Liver (tissue), 9 donors: ENCODE results near the gene CRTC2. TPM values are rescaled to one million over a fixed set of nuclear protein-coding genes. Genes with fewer than 3 reads are reported as not detected.
A peak's percentile ranks its signal among the peaks of the same experiment; 100 is the strongest.

Source experiments
- DNase-seq: peaks from one replicate; pipeline ENCODE4 v3.0.0-alpha.2; 2017; ENCODE audit warnings: low spot score
- H3K27ac ChIP-seq, 2 donors: one replicate each; pipeline ENCODE4 v1.7.0; 2013; ENCODE audit warnings: inconsistent platforms in 2 of 2, low read length in 2 of 2, control low read depth in 1 of 2, low read depth in 1 of 2, mild to moderate bottlenecking in 1 of 2
- H3K27me3 ChIP-seq, 4 donors: one replicate each; pipeline versions ENCODE4 v1.6.1 to v1.7.0; 2013; ENCODE audit warnings: low read length in 3 of 4, inconsistent platforms in 1 of 4, mild to moderate bottlenecking in 1 of 4, moderate library complexity in 1 of 4; ENCODE audit not compliant: control insufficient read depth in 4 of 4, insufficient read depth in 4 of 4
- H3K36me3 ChIP-seq, 4 donors: one replicate each; pipeline versions ENCODE4 v1.6.1 to v1.7.0; 2013; ENCODE audit warnings: low read length in 3 of 4, mild to moderate bottlenecking in 3 of 4, low read depth in 1 of 4, moderate library complexity in 1 of 4; ENCODE audit not compliant: control insufficient read depth in 4 of 4, insufficient read depth in 3 of 4
- H3K4me1 ChIP-seq, 4 donors: one replicate each; pipeline versions ENCODE4 v1.6.1 to v1.7.0; 2013; ENCODE audit warnings: low read length in 3 of 4, mild to moderate bottlenecking in 3 of 4, moderate library complexity in 1 of 4; ENCODE audit not compliant: control insufficient read depth in 4 of 4, insufficient read depth in 4 of 4
- H3K4me3 ChIP-seq, 3 donors: one replicate each; pipeline versions ENCODE4 v1.6.1 to v1.7.0; 2013; ENCODE audit warnings: low read length in 3 of 3, control low read depth in 1 of 3, low read depth in 1 of 3, mild to moderate bottlenecking in 1 of 3
- H3K9ac ChIP-seq, 2 donors: one replicate each; pipeline ENCODE4 v1.7.0; 2013; ENCODE audit warnings: low read length in 2 of 2, mild to moderate bottlenecking in 2 of 2, moderate library complexity in 2 of 2, control low read depth in 1 of 2, low read depth in 1 of 2
- H3K9me3 ChIP-seq, 4 donors: one replicate each; pipeline versions ENCODE4 v1.6.1 to v1.7.0; 2013; ENCODE audit warnings: low read length in 3 of 4; ENCODE audit not compliant: control insufficient read depth in 4 of 4
- ATF3 ChIP-seq: IDR thresholded peaks from 2 replicates; pipeline ENCODE4 v1.6.1; 2016; ENCODE audit warnings: antibody characterized with exemption
- EGR1 ChIP-seq, 2 donors: IDR thresholded peaks; 2 replicates each; pipeline ENCODE4 v1.6.1; 2016 to 2018; ENCODE audit warnings: antibody characterized with exemption in 2 of 2, low read depth in 2 of 2
- FOXA1 ChIP-seq: IDR thresholded peaks from 2 replicates; pipeline ENCODE4 v1.6.1; 2016; ENCODE audit warnings: antibody characterized with exemption
- FOXA2 ChIP-seq: IDR thresholded peaks from 2 replicates; pipeline ENCODE4 v1.6.1; 2016; ENCODE audit warnings: antibody characterized with exemption
- GABPA ChIP-seq, 2 donors: IDR thresholded peaks in 1 of 2; conservative IDR thresholded peaks in 1 of 2; 2 replicates each; pipeline ENCODE4 v1.6.1; 2016; ENCODE audit warnings: antibody characterized with exemption in 2 of 2, mild to moderate bottlenecking in 1 of 2, moderate library complexity in 1 of 2
- HNF4A ChIP-seq, 2 donors: conservative IDR thresholded peaks; 2 replicates each; pipeline ENCODE4 v1.6.1; 2016; ENCODE audit warnings: antibody characterized with exemption in 2 of 2, mild to moderate bottlenecking in 2 of 2
- HNF4G ChIP-seq: IDR thresholded peaks from 2 replicates; pipeline ENCODE4 v1.6.1; 2016; ENCODE audit warnings: antibody characterized with exemption
- JUND ChIP-seq, 2 donors: IDR thresholded peaks; 2 replicates each; pipeline ENCODE4 v1.6.1; 2016; ENCODE audit warnings: antibody characterized with exemption in 2 of 2
- NR2F2 ChIP-seq: IDR thresholded peaks from 2 replicates; pipeline ENCODE4 v1.6.1; 2016; ENCODE audit warnings: antibody characterized with exemption
- RAD21 ChIP-seq, 2 donors: IDR thresholded peaks; 2 replicates each; pipeline ENCODE4 v1.6.1; 2016; ENCODE audit warnings: antibody characterized with exemption in 2 of 2, mild to moderate bottlenecking in 2 of 2
- RXRA ChIP-seq, 2 donors: IDR thresholded peaks; 2 replicates each; pipeline ENCODE4 v1.6.1; 2017 to 2018; ENCODE audit warnings: antibody characterized with exemption in 2 of 2, mild to moderate bottlenecking in 1 of 2
- SP1 ChIP-seq: IDR thresholded peaks from 2 replicates; pipeline ENCODE4 v1.6.1; 2018; ENCODE audit warnings: antibody characterized with exemption, mild to moderate bottlenecking
- TAF1 ChIP-seq: conservative IDR thresholded peaks from 2 replicates; pipeline ENCODE4 v1.6.1; 2016; ENCODE audit warnings: antibody characterized with exemption, mild to moderate bottlenecking
- YY1 ChIP-seq: IDR thresholded peaks from 2 replicates; pipeline ENCODE4 v1.6.1; 2016; ENCODE audit warnings: antibody characterized with exemption, mild to moderate bottlenecking
- WGBS: extraction: QIAGEN DNeasy Blood & Tissue Kit; methylation state at CpG from one replicate; pipeline ENCODE4 v1.1.7; 2013; 5-methylcytosine and 5-hydroxymethylcytosine counted together
- polyA plus RNA-seq, 2 donors: library from polyadenylated mRNA; stranded (reverse) in 1 of 2; unstranded in 1 of 2; fragments of 200-250 nt in 1 of 2; fragments of >200 nt in 1 of 2; fragmentation: Nextera tagmentation in 1 of 2; extraction: Ambion mirVana in 1 of 2; gene quantifications; one replicate each; pipeline versions ENCODE4 v1.2.1 to v1.2.3, GENCODE V29; 2013 to 2015
- total RNA-seq, 2 donors: library from RNA; depleted of rRNA; stranded (reverse); fragments of >200 nt; gene quantifications; one replicate each; pipeline ENCODE4 v1.2.3, GENCODE V29; 2014
- TF ChIP-seq, protein P1 (sequence below): fragments of 150-350 bp; IDR thresholded peaks from 2 replicates; pipeline ENCODE4 v1.5.1; 2017; ENCODE audit warnings: improper control_type of control experiment, low read depth, low read length; ENCODE audit not compliant: missing input control
- TF ChIP-seq, protein P2 (sequence below): IDR thresholded peaks from 2 replicates; pipeline ENCODE4 v1.6.1; 2016; ENCODE audit warnings: antibody characterized with exemption
- TF ChIP-seq, protein P3 (sequence below): IDR thresholded peaks from 2 replicates; pipeline ENCODE4 v1.6.1; 2016; ENCODE audit warnings: antibody characterized with exemption
- TF ChIP-seq, protein P4 (sequence below): IDR thresholded peaks from 2 replicates; pipeline ENCODE4 v1.6.1; 2016; ENCODE audit warnings: antibody characterized with exemption, mild to moderate bottlenecking
- donor health status: healthy.
- donor health status: healthy.
- donor health status: healthy.
- donor health status: healthy.
- donor health status: healthy.

CRTC2 gene
- total and polyA plus RNA-seq, 4 donors: 4.9 to 14.9 (median 8.2) TPM

DNA sequence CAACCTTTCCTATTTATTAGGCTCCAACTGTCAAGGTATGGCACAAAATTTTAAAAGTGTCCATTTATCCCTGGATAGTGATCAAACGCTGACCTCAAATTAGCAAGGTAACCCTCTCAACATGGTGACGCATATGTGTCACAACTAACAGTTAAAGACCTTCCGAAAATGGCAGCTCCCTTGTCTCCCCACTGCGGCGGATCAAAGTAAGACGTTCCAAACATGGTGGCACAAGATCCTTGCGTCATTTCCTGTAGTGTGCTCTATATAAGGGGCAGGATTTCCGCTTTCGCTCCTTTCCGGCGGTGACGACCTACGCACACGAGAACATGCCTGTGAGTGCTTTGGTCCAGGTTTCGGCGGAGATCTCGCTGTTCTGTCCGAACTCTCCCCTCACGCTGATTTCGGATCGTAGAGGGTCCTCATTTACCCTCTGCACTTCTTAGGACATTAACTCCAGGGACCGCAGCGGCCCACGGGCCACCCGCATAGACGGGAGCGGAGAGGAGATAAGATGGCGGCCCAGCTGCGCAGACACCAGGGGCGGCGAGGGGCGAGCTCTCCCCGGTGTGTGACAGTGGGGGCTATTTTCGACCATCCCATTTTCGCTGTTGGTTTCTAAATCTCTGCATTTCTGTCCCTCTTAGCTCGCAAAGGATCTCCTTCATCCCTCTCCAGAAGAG lies 32.2 kb upstream of the CRTC2 start, which contains the start of gene RPS27:
RPS27 (plus strand) TSS at position 295 of the 683 bp plus-strand sequence; CDS start at position 330, 35 bp downstream.
- WGBS: under 1% methylated on average over 36 of the region's 36 CpGs
- Histone ChIP-seq H3K9me3 (no peaks in the 10 kb centered on the region), H3K9ac (peak within 1 kb of the TSS; percentile 87 to 95), H3K36me3 (peaks cover 2 to 25% (median 18%) of the 10 kb centered on the region in 4 donors), H3K27me3 (no peaks in the 10 kb centered on the region), H3K4me3 (peak within 1 kb of the TSS; percentile 58 to 100 (median 88)), H3K27ac (peak within 1 kb of the TSS; percentile 79 to 88), H3K4me1 (peaks cover 2 to 23% (median 20%) of the 10 kb centered on the region in 4 donors)
- peak; percentile 90 for DNase-seq
- TF ChIP-seq, protein P1, sequence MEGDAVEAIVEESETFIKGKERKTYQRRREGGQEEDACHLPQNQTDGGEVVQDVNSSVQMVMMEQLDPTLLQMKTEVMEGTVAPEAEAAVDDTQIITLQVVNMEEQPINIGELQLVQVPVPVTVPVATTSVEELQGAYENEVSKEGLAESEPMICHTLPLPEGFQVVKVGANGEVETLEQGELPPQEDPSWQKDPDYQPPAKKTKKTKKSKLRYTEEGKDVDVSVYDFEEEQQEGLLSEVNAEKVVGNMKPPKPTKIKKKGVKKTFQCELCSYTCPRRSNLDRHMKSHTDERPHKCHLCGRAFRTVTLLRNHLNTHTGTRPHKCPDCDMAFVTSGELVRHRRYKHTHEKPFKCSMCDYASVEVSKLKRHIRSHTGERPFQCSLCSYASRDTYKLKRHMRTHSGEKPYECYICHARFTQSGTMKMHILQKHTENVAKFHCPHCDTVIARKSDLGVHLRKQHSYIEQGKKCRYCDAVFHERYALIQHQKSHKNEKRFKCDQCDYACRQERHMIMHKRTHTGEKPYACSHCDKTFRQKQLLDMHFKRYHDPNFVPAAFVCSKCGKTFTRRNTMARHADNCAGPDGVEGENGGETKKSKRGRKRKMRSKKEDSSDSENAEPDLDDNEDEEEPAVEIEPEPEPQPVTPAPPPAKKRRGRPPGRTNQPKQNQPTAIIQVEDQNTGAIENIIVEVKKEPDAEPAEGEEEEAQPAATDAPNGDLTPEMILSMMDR: no peak
- TF ChIP-seq GABPA (IDR thresholded peaks at IDR 0.05 in 1 of 2, conservative IDR thresholded peaks at IDR 0.05 in 1 of 2): peak; percentile 87 to 97
- TF ChIP-seq EGR1 (IDR thresholded peaks at IDR 0.05; ENCODE audit: low read depth in 2 of 2): no peak
- TF ChIP-seq, protein P2, sequence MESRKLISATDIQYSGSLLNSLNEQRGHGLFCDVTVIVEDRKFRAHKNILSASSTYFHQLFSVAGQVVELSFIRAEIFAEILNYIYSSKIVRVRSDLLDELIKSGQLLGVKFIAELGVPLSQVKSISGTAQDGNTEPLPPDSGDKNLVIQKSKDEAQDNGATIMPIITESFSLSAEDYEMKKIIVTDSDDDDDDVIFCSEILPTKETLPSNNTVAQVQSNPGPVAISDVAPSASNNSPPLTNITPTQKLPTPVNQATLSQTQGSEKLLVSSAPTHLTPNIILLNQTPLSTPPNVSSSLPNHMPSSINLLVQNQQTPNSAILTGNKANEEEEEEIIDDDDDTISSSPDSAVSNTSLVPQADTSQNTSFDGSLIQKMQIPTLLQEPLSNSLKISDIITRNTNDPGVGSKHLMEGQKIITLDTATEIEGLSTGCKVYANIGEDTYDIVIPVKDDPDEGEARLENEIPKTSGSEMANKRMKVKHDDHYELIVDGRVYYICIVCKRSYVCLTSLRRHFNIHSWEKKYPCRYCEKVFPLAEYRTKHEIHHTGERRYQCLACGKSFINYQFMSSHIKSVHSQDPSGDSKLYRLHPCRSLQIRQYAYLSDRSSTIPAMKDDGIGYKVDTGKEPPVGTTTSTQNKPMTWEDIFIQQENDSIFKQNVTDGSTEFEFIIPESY: peak; percentile 77
- TF ChIP-seq RAD21 (IDR thresholded peaks at IDR 0.05): peak; percentile 4 to 52
- TF ChIP-seq JUND (IDR thresholded peaks at IDR 0.05): peak; percentile 86 to 94
- peak; percentile 70 for TF ChIP-seq NR2F2
- TF ChIP-seq, protein P3, sequence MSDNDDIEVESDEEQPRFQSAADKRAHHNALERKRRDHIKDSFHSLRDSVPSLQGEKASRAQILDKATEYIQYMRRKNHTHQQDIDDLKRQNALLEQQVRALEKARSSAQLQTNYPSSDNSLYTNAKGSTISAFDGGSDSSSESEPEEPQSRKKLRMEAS: peak; percentile 47
- peak; percentile 23 to 25 for TF ChIP-seq HNF4A (conservative IDR thresholded peaks at IDR 0.05)
- TF ChIP-seq HNF4G: no peak
- peak; percentile 44 for TF ChIP-seq FOXA2
- peak; percentile 100 for TF ChIP-seq YY1
- TF ChIP-seq FOXA1: no peak
- TF ChIP-seq ATF3: peak; percentile 91
- peak; percentile 100 for TF ChIP-seq TAF1
- peak; percentile 58 to 72 for TF ChIP-seq RXRA (IDR thresholded peaks at IDR 0.05)
- TF ChIP-seq SP1: peak; percentile 83
- TF ChIP-seq, protein P4, sequence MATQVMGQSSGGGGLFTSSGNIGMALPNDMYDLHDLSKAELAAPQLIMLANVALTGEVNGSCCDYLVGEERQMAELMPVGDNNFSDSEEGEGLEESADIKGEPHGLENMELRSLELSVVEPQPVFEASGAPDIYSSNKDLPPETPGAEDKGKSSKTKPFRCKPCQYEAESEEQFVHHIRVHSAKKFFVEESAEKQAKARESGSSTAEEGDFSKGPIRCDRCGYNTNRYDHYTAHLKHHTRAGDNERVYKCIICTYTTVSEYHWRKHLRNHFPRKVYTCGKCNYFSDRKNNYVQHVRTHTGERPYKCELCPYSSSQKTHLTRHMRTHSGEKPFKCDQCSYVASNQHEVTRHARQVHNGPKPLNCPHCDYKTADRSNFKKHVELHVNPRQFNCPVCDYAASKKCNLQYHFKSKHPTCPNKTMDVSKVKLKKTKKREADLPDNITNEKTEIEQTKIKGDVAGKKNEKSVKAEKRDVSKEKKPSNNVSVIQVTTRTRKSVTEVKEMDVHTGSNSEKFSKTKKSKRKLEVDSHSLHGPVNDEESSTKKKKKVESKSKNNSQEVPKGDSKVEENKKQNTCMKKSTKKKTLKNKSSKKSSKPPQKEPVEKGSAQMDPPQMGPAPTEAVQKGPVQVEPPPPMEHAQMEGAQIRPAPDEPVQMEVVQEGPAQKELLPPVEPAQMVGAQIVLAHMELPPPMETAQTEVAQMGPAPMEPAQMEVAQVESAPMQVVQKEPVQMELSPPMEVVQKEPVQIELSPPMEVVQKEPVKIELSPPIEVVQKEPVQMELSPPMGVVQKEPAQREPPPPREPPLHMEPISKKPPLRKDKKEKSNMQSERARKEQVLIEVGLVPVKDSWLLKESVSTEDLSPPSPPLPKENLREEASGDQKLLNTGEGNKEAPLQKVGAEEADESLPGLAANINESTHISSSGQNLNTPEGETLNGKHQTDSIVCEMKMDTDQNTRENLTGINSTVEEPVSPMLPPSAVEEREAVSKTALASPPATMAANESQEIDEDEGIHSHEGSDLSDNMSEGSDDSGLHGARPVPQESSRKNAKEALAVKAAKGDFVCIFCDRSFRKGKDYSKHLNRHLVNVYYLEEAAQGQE: peak; percentile 95
